OCI-M1 (cell line): ENCODE data around the gene SAMD8.
"Not testable (repeated sequence)": the region's sequence is repeated elsewhere in the genome, so short reads cannot be mapped to it uniquely, and the experiment has no call there.

Experiments used
- DNase-seq: peaks from one replicate; lab custom pipeline; 2025; lab: John Stamatoyannopoulos, UW

SAMD8 gene

DNA sequence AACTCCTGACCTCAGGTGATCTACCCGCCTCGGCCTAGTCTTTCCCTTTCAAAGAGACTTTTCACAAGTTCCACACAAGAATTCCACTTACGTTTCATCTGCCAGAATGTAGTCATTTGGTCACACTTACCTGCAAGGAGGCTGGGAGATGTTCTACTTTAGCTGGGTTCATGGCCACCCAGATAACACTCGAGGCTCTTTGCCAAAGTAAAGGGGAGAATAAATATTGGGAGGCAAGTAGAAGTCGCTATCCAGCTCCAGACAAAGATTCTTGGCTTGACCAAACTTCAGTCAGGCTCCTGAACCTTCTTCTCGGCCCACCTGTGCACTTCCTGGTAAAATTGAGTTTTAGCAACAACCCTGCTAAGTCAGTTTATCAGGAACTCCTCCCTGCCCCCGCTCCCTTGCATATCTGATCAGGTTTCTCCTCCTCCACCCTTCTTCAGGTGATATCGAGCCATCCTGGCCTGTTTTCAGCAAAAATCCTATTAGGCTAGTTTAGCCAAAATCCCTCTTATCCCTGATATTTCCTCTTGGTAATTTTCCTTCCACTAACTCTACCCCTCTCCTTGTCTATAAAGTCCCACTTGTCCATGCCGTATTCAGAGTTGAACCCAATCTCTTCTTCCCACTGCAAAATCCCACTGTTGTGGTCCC is 25.1 kb upstream of the SAMD8 start:
- no peak for DNase-seq

DNA sequence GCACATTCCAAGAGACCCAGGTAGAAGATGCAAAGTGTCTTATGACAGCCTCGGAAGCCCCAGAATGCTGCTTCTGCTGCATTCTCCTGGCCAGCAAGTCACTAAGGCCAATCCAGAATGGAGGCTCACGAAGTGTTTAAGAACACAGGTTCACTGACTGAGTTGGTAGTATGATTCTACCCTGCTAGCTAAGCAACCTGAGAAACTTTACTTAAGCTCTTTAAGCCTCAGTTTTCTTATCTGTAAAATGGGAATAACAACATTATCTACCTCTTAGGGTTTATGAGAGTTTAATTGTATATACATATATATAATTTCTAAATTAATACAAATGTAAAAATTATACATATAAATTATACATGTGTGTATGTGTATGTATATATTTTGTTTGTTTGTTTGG is 22.8 kb upstream of the SAMD8 start:
- DNase-seq: no peak

DNA sequence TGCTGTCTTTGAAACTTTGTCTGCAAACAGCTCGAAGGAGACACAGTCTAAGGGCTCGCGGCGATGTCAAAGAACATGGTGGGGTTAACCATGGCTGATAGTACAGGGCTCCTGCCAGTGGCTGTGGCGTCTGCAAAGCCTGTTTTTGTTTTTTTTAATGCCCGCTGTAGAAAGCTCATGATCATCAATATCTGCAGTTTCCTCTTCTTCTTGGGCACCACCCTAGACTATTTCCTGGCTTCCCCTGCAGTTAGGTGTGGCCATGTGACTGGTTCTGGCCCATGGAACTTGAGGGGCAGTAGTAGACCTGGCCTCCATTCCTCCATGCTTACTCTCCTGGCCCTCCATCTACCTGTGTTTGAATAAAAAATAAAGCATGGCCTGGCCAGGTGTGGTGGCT is 21.8 kb upstream of the SAMD8 start:
- DNase-seq: no peak

DNA sequence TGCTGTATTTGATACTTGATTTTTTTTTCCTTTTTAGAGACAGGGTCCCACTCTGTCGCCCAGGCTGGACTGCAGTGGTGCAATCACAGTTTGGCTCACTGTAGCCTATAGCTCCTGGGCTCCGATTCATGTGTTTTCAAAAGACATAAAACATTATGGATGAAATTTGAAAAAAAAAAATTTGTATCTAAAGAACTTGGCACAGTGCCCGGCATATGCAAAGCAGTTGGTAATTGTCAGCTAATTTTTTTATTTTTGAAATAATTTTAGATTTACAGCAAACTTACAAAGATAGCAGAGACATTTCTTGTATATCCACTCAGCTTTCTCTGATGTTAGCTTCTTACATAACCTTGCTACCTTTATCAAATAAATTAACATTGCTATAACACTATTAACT is 20.3 kb upstream of the SAMD8 start:
- no peak for DNase-seq

DNA sequence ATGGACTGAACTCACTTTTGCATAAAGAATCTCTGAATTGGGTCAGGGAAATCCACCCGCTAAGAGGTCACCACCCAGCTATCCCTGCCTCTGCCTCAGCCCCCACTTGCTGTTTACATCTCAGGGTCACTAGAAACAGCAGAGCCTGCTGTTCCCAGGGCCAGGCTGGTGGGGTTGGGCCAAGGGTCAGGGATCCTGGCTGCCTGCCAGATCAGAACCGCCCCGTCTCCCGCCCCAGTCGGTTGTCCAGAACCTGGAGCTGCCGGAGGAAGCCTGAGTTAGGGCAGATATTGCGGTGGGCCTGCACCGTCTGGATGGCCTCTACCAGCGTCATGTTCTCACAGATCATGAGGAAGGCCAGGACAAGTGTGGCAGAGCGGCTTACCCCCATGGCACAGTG is 17.0 kb upstream of the SAMD8 start:
- DNase-seq: no peak

DNA sequence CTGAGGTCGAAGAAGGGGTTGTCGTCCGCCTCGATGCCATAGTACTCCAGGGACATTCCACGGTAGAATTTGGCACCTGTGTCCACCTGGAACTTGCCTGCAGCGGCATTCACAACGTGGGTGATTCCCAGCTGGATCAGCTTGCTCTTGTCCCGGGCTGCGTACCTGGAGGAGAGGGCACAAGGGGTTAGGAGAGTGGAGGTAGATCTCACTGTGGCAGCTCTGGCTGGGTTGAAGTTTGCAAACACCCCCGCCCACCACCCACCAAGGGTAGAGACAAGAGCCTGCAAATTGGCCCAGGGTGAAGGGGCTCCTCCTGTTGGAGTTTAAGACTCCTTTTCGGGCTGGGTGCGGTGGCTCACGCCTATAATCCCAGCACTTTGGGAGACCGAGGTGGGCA is 15.8 kb upstream of the SAMD8 start:
- DNase-seq: no peak

DNA sequence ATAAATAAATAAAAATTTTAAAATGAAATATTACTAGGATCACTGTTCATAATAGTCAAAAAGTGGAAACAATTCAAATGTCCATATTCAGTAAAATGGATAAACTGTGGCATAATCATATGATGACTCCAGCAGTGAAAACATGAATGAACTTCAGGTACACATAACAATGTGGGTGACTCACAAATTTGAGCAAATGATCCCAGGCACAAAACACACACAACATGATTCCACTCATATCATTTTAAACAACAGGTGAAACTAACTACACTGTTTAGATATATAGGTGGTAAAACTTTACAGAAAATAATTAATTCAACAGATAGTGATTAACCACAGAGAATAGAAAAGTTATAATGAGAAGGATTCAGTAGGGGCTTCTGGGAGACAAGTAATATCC is 14.7 kb upstream of the SAMD8 start:
- no peak for DNase-seq

DNA sequence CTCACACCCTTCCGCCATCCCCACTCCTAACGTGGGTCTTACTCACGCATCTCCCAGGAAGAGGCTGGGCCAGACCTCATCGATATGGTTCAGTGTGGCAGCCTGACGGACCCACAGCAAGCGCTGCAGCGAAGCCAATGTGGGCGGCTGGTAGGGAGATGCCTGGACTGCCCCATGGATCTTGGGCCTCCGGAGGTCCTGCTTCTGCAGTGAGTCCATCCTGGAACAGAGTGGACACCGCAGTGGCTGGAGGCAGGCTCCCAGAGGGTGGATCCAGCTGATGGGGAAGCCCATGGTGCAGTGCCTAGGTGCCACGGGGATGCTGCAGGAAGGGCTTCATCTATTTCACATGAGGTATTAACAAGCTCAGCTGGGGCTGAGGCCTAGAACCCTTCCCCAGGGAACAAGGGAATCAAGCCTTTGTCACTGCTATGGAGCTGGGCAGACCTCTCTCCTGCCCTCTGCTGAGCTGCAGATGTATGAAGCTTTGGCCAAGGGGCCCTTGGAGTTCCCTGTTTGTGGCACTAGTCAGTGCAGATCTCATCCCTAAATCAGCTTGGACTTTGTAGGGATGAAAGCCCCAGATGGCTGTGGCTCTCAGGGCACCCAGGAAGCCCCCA is 13.7 kb upstream of the SAMD8 start:
- DNase-seq: peak; percentile 39

DNA sequence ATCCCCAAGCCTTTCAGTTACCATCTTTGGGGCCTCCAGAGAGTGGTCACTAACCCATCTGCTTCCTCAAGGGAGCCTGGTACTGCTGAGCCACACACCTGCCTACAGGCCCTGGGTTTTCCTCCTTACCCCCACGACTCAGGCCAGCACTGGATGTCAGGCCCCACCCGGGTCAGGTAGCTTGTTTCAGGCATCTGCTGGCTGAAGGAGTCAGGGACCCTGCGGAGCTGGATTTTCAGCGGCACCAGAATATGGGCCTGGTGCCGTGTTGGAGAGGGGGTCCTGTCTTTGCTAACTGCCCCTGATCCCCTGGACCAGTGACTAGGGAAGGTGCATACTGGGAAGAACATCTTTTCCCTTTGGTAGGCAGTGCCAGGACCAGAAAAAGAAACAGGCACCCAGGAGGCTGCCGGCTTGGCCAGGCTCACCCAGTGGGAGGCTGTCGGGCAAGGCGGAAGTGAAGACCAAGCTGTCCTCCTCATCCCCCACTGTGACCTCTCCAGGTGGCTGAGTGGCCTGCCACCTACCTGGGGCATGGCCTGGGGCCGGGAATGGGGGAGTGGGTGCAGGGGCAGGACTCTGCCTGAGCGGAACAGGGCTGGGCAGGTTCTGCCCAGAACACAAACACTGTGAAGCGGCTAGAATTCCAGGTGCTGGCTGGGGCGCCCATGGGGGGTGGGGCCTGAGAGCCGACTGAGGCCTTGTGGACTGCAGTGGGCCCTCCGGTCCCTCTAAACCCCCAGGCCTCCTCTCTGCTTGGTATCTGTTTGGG is 12.4 kb upstream of the SAMD8 start:
- DNase-seq: no peak

DNA sequence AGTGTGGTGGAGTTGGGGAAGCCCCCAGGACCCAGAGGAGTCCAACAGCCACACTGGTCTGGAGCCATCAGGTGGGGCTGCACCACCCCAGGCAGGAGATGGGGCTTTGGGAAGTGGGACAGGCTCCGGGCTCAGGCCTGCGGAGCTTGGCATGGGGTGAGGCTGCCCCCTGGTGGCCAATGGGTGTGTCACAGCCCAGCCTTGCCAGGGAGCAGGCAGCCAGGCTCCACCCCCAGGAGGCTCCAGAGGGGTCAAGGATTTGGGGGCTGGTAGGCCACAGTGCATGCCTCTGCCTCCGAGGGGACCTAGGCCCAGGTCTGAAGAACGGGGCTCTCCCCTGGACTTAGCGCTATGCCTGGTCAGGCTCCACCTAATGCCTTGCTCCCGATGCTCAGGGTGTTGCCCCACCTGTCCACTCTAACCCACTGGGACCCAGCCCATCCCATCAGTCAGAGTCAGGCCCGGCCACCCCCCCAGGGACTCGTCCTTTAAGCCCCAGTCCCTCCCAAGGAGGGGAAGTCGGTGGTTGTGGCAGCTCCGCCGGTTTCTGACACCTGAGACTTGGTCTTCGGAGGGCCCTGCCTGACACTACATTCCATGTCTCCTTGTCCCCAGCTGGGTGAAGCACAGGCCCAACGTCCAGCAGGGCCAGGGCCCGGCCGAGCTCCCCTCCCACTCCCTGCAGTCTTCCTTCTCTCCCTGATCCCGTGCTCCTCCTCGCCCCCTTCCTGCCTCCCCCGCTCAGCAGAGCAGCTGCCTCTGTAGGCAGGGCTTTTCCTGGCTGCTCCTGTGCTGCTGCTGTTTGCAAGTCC is 11.3 kb upstream of the SAMD8 start:
- peak; percentile 79 for DNase-seq

DNA sequence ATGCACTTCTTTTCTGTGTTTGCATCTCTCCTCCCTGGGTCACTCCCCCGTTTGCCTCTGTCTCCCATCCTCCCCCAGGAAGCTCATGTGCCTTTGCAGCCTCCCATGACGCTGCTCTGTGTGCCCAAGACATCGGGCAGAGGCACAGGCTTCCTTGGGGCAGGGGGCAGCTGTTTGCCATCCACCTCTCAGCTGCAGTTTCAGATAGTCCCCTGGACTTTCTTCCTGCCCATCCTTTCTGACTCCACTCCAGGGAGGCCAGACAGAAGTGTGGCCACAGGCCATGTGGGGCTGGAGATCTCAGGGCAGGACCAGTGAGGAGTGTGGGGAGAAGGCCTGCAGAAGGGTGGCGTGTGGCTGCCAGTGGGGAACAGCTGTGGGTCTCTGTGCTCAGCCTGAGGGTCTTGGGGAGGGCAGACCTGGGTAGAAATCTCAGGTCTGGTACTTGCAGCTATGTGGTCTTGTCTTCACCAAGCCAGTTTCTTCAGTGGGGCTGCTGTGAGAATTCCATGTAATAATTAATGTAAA is 10.6 kb upstream of the SAMD8 start:
- DNase-seq: no peak

DNA sequence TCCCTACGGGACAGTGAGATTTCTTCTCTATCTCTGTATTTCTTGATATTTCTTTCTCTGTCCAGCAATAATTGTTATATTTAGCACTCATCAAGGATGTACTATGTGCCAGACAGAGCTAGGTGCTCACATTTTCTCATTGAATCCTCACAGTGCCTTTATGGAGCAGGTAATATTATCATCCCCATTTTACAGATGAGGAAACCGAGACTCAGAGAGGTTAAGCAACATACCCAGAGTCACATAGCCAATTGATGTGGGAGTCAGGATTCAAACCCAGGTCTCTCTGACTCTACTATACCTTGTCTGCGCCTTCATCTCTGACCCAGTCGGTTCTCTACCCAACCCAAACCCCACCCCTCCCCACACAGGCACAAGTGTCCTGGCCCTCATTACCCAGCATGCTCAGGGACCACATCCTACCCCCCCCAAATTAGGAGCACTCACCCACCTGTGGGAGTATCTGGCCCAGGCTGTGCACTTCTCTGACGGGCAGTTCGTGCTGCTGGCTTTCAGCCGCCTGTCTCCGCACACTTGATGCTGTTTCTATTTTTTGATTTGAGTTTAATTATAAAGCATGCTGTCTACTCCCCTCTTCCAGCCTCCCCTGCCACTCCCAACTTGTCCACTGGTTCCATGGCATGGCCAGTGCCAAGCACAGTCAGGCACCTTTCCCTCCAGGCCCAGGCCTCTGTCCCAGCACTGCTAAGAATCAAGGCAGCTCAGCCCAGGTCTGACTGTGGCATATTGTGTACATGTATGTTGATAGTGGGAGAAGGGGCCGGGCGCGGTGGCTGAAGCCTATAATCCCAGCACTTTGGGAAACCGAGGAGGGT is 9.8 kb upstream of the SAMD8 start:
- no peak for DNase-seq

DNA sequence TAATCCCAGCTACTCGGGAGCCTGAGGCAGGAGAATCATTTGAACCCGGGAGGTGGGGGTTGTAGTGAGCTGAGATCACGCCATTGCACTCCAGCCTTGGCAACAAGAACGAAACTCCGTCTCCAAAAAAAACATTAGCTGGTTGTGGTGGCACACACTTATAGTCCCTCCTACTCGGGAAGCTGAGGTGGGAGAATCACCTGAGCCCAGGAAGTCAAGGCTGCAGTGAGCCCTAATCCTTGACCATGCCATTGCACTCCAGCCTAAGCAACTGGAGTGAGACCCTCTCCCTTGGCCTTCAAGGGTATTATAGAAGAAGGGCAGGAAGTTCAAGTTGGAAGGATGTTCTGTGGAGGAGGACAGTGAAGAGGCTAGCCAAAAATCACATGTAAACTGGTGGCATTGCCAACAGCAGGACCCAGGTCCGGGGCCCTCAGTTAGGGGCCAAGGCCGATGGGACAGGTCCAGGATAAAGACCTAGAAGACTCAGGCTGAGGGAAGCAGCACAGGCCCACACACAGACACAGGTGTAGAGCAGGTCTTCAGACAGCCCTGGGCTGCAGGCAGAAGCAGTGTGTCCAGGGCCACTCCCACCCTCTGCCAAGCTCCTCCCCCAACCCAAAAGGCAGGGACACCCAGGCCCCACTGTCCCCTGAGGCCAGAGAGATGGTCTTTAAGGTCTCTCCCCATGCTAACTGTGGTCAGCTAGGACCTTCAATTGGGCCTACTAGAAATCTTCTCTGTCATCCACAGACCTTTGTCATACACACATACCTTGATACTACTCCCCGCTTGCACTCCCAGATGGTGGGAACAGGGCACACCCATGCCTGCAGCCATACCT is 8.4 kb upstream of the SAMD8 start:
- no peak for DNase-seq

DNA sequence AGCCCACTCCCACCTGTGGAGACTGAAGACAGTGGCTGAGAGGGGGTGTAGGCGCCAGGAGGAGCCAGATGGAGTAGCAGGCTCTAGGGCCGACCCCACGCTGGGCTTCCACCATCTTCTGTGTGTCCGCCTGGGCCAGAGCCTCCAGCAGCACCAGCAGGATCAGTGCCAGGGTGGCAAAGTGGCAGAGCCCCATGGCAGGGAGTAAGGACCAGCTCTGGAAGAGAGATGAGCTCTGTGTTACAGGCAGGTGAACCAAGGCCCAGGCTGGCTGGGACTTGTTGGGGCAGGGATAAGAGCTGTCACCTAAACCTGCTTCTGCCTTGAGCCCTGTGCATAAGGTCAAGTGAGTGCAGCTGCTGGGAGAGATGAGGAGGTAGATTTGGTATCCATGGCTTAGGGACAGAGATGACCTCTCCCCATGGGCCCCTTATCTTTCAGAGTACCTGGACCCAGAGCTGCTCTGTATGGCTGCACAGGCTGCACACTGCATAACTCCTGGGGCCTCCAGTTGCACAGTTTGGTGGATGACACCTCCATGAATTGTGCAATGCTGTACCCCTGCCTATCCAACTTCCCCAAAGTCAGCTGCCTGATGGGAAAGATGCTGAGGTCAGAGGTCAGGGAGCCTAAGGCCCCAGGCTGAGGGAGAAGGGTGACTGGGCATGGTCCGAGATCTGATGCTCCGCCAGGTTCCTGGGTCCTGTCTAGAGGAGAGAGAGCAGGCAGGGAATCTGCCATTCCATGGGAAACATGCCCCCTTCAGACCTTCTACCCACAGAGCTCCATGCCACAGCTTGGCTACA is 7.4 kb upstream of the SAMD8 start:
- DNase-seq: no peak

DNA sequence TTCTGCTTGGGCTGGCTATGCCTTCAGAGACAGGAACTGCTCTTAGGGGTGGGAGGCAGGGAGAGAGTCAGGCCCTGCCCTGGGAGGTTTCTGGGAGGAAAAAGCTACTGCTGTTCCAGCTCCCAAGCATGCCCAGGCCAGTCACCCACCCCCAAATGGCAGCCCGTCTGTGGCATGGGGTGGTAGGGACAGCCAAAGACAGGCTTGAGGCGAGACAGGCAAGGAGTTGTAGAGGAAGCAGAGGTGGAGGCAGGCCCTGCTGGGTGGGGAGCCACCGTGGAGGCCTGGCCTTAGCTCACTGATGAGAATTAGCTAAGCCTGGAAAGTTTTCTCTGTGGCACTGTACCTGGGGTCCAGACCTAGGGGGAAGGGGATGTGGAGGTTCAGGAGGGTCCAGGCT is 6.6 kb upstream of the SAMD8 start:
- no peak for DNase-seq

DNA sequence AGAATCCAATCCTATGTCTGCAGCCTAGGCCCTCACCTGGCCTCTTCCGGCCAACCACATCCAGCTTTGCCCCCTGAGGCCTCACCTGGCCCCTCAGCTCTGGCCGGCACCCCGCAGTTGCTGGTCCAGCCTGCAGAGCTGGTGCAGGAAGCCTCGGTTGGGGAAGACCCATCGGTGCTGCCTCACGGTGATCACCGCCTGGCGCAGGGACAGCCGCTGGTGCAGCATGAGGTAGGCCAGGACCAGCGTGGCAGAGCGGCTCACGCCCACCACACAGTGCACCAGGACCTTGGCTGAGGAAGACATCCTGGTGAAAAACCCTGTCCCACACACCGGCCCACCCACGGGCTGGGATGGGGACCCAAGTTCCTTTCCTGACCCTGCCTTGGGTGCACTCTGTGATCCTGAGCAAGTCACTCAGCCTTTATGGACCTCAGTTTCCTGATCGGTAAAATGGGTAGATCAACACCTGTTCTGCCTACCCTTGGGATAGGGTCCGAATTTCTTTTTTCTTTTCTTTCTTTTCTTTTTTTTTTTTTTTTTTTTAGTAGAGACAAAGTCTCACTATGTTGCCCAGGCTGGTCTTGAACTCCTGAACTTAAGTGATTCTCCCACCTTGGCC is 5.8 kb upstream of the SAMD8 start:
- DNase-seq: no peak

DNA sequence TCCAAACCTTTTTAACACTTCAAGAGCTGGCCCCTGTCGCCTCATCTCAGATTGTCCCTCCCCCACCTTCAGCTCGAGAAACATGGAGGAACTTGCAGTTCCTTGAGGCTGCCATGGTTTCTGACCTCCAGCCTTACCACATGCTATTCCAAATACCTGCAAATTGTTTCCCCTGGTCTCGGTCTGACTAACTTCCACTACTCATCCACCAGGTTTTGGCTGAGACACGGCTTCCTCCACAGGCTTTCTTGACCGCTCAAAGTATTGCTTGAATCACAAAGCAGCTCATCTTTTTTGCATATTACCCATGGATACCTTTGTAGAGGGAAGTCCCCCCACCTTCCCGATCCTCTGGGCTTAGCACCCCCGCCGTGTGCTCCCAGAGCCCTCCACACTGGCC is 5.2 kb upstream of the SAMD8 start:
- no peak for DNase-seq

DNA sequence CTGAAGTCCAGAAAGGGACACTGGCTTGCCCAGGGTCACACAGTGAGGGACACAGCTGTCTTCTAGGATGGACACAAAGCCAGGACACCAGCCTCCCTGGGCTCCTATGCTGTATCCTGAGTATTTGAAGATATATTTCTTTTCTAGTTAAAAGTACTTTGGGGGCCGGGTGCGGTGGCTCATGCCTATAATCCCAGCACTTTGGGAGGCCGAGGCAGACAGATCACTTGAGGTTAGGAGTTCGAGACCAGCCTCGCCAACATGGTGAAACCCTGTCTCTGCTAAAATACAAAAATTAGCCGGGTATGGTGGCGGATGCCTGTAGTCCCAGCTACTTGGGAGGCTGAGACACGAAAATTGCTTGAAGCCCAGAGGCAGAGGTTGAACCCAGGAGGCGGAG is 4.6 kb upstream of the SAMD8 start:
- DNase-seq: not testable (repeated sequence)
